NB4 (cell line): ENCODE data around the gene CALML3.

Source experiments
- CTCF ChIP-seq: IDR thresholded peaks from one replicate; pipeline ENCODE4 v1.5.1; 2012; ENCODE audit warnings: low read depth, low read length
- MAX ChIP-seq: IDR thresholded peaks from 2 replicates; pipeline ENCODE4 v1.6.1; 2011; ENCODE audit warnings: low read depth, low read length
- MYC ChIP-seq: IDR thresholded peaks from 2 replicates; pipeline ENCODE4 v1.6.1; 2011; ENCODE audit warnings: low read depth, low read length
- POLR2A ChIP-seq: IDR thresholded peaks from 2 replicates; pipeline ENCODE4 v1.6.1; 2011; ENCODE audit warnings: mild to moderate bottlenecking; ENCODE audit not compliant: insufficient read length; ENCODE audit errors: extremely low read depth

- TF ChIP-seq POLR2A (no peak), CTCF (no peak), MYC (no peak), MAX (no peak)
Measured at GRCh38 chr10:5532618-5533097, 7.9 kb downstream of the CALML3 start.
